Hematopoietic multipotent progenitor cell treated with erythropoietin and hydrocortisone succinate and interleukin-3 and kit ligand, for 8 days (in vitro differentiated cells): ENCODE measurements around the gene GPR85.
"Not testable (repeated sequence)": the region's sequence is repeated elsewhere in the genome, so short reads cannot be mapped to it uniquely, and the experiment has no call there.

ENCODE experiments used
- DNase-seq: peaks from one replicate; pipeline ENCODE4 v3.0.0-alpha.2; 2015

The GPR85 gene

DNA sequence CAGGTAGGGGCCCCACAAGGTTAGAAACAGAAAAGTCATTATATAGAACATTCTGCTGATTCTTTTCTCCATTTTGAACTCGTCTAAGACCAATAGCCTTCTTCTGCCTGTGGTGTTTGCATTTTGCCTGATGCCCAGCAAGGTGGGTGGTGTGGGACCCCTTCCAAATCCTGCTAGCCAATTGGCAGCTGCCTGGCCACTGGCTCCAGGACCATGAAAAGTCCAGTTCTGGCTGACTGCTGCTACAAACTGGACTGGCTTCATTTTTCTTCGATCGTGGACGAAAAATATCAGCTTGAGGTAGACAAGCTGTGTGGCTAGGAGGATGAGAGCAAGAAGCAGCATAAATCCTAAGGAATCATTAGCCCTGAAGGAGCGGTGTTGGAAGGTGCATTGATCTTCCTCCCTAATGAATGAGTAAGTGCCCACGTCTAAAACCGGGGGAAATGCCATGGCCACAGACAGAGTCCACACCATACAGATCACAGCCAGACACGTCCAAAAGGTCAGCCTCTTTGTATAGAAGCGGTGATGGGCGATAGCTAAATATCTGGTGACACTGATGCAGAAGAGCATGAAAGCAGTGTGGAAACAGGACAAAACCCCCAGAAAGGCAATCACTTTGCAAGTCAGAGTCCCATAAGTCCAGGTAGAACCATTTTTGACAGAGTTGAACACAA is 2.7 kb downstream of the GPR85 start:
- DNase-seq = no peak

GRCh38 chr7:113083132-113083815 is 3.4 kb downstream of the GPR85 start:
- DNase-seq = no peak

- no peak for DNase-seq
Measured at GRCh38 chr7:113078331-113078730, 8.3 kb downstream of the GPR85 start.

DNA sequence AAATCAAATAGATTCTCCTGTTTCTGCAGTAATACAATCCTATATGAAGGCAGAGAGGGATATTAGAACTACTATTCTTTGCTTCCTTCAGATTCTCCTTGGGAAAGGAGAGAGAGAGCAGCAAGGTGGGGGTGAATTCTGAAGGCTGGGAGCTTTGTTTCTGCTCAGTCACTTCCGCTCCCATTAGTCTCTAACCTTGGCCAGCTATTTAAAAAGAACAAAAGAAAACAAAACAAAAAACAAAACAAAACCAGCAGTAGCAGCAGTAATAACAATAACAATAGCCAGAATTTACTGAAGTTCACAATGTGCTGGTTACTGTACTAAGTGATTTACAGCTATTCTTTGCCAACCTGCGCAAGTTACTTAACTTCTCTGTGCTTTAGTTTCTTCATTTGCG is 9.9 kb downstream of the GPR85 start:
- DNase-seq = no peak

GRCh38 chr7:113071465-113071864 is 15.2 kb downstream of the GPR85 start:
- no peak for DNase-seq

DNA sequence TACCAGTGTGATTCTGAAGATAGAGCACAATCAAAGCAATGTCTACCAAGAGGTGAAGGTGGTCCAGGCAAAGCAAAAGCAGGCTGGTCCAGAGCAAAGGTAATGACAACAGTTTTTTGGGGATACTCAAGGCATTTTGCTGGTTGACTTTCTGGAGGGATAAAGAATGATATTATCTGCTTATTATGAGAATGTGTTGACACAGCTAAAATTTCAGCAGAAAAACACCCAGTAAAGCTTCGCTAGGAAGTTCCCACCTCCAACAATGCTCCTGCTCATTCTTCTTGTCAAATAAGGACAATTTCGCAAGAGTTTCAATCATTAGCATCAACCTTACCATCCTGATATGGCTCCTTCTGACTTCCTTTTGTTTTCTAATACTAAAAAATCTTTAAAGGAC is 24.1 kb downstream of the GPR85 start:
- no peak for DNase-seq

- no peak for DNase-seq
Measured at GRCh38 chr7:113060100-113060499, 26.5 kb downstream of the GPR85 start.

DNA sequence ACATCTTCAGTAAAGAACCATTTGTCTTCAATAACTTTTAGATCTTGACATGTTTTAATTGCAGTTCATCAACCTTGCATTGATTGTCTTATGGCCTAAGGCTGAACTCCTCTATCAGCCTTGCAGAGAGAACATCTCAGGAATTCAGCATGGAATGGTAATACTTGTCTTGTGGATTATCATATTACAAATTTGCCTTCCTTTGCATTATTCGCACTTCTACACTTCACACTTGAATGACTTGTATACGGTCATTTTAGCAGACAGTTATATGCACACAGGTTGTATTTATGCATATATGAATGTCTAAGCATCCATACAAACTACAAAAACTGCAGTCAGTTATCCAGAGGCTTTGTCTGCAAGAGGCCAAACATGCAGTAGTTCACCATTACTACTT is 31.7 kb downstream of the GPR85 start:
- DNase-seq = no peak

DNA sequence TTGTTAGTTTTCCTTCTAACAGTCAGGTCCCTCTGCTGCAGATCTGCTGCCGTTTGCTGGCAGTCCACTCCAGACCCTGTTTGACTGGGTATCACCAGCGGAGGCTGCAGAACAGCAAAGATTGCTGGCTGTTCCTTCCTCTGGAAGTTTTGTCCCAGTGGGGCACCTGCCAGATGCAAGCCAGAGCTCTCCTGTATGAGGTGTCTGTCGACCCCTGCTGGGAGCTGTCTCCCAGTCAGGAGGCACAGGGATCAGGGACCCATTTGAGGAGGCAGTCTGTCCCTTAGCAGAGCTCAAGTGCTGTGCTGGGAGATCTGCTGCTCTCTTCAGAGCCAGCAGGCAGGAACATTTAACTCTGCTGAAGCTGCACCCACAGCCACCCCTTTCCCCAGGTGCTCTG is 32.4 kb downstream of the GPR85 start:
- not testable (repeated sequence) for DNase-seq

GRCh38 chr7:113049221-113049620 is 37.4 kb downstream of the GPR85 start:
- not testable (repeated sequence) for DNase-seq

GRCh38 chr7:113046453-113046852 is 40.2 kb downstream of the GPR85 start:
- no peak for DNase-seq

GRCh38 chr7:113045379-113045778 is 41.2 kb downstream of the GPR85 start:
- DNase-seq = no peak

DNA sequence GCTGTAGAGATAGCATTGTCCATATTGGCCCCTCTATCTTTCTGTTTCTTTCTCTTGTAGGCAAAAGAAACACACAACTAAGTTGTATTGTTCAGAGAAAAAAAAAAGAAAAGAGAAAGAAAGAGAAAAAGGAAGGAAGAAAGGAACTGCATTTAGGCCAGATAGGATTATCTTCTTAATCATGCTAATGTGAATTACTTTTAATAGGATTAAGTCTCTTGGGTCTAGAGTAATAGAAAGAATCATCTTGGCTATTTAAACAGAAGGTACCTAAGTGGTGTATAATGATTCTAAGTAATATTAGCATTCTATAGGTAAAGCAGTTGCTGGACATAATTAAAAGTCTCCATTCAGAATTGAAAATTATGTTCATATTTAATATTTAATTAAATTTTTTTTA is 42.2 kb downstream of the GPR85 start:
- DNase-seq = no peak

DNA sequence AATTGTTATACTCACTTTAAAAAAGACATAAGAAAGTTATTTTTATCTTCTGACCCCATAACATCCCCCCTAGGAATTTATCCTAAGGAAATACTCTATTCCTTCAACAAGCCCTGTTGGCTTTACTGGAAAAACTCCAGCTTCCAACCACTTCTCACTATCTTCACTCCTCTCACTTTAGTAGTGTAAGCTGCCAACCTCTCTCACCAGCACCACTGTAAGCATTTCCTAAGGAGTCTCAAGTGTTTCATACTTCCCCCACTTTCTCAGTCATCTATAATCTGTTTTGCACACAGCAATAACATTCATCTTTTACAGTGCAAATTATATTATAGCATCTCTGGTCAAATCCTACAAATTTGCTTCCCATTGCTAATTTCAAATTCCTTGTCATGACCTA is 45.8 kb downstream of the GPR85 start:
- DNase-seq = no peak

GRCh38 chr7:113033959-113034358 is 52.7 kb downstream of the GPR85 start:
- DNase-seq = no peak
